GM21723 (cell line): ENCODE measurements around the gene PIP.
"Not testable (repeated sequence)": the region's sequence is repeated elsewhere in the genome, so short reads cannot be mapped to it uniquely, and the experiment has no call there.

ENCODE experiments used
- ATAC-seq: cut with Tn5 transposase; IDR thresholded peaks from one replicate; pipeline ENCODE4 v1.9.1; 2021; ENCODE audit warnings: mild to moderate bottlenecking, moderate library complexity; ENCODE audit not compliant: unreplicated experiment

Gene PIP

GRCh38 chr7:143176128-143176527 is 44.3 kb downstream of the PIP start:
- ATAC-seq: no peak

GRCh38 chr7:143177374-143178119 is 45.7 kb downstream of the PIP start:
- ATAC-seq: no peak

GRCh38 chr7:143180771-143181170 is 48.9 kb downstream of the PIP start:
- ATAC-seq: not testable (repeated sequence)

- no peak for ATAC-seq
Observed at GRCh38 chr7:143181349-143181748, 49.5 kb downstream of the PIP start.

GRCh38 chr7:143183024-143183423 is 51.1 kb downstream of the PIP start, which contains the start of gene TAS2R39:
Gene TAS2R39, plus strand, starts transcription at chr7:143183419. Its CDS starts 0 bp downstream, at chr7:143183419.
- ATAC-seq: no peak

- no peak for ATAC-seq
Observed at GRCh38 chr7:143185551-143185950, 53.7 kb downstream of the PIP start.

GRCh38 chr7:143188994-143189393 is 57.1 kb downstream of the PIP start:
- no peak for ATAC-seq
